Endometrium (tissue), 2 donors: ENCODE measurements around the gene API5.
"Not testable (repeated sequence)": the region's sequence is repeated elsewhere in the genome, so short reads cannot be mapped to it uniquely, and the experiment has no call there.

Experiments used
- FAIRE-seq: peaks from 2 replicates; lab custom pipeline; 2012; peaks lifted over from hg19 to GRCh38; lab: Jason Lieb, UNC
- donor health status: control.
- donor health status: control.

The API5 gene

DNA sequence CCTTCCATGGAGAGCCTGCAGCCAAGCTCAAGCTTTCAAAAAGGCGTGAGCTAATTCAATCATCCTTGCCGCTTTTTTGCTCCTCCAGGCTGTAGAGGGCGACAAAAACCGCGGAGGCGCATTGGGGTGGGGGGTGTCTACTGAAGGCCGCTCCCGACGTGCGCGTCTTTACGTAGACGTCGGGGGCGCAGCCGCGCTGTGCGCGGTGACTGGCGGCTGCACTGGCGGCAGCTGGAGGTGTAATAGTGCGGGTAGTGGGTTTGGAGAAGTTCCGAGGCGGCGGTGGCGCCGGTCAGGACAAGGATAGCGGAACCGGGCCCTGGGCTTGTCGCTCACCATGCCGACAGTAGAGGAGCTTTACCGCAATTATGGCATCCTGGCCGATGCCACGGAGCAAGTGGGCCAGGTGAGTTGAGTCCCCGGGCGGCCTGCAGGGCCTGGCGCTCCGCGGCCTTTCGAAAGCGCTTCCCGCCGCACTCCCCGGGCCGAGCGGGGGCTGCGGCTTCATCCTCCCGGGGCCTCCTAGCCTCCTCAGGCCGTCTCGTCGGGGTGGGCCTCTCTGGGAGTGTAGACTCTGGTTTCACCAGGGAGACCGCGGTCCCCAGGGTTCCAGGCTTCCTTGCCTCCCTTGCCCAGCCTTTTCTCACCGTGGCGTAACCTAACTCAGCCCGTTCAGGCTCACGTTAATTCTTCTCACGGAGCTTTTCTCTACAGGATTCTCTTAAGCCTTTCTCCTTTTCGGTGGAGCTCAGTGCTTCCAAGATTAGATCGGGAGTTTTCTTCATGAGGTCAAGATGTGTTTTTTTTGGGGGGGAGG is at the start of gene API5:
API5 (plus strand) TSS at position 206 of the 817 bp plus-strand sequence; CDS start at position 338, 132 bp downstream.
- peak; percentile 58 for FAIRE-seq

- FAIRE-seq, result no peak
Measured at GRCh38 chr11:43267856-43268580, 43.8 kb upstream of the API5 start.

DNA sequence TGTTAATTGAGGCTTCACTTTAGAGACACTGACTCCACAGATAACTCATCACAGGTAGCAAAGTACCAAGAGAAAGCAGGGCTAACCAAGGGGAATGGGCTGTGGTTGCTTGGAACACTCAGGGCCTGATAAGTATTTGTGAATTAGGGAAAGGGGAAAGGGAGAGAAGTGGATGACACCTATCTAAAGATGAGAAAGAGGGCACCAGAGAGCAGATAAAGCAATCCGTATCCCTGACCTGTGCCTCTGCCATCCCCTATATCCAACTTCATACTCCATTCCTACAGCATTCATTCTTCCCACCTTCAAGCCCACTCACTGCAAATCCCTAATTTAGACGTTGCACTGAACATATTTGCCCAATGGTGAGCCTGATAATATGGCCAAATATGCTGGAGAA is 43.0 kb upstream of the API5 start:
- no peak for FAIRE-seq

GRCh38 chr11:43269254-43269918 is 42.4 kb upstream of the API5 start:
- FAIRE-seq, result no peak

GRCh38 chr11:43270468-43270867 is 41.3 kb upstream of the API5 start:
- FAIRE-seq, result no peak

- no peak for FAIRE-seq
Measured at GRCh38 chr11:43278193-43278956, 33.4 kb upstream of the API5 start.

DNA sequence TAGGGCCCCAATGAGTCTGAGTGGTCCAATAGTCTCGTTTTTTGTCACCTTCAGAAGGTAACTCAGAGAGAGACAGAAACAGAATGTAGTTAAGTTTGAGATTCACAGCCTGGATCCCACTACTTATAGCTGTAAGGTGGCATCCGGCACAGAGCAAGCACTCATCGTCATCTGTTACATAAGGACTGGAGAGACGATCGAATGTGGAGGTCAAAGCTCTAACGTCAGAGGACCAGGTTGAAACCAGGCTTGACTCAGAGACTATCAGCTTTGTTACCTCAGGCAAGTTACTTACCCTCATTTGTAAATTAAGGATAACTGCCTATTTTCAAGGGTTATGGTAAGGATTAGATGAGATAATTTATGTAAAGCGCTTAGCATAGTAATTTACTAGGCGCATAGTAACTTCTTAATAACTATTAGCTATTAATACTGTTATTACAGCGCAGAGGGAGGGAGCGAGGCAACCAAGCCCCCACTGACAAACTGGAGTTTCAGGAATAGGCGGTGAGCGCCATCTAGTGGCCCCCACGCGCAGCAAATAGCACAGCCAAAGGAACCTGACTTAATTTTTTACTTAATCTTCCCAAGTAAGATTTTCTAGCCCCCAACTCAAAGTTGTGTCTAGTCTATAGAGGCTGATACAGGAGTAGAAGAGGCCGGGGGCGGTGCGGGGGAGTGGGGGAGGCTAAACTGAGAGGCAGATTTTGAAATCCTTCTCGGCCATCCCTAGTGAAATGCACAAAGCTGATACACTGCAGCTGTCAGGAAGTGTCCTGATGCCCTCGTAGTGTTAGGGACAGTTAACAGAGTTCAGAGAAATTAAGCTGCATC is 29.0 kb upstream of the API5 start:
- FAIRE-seq, result no peak

- FAIRE-seq, result no peak
Measured at GRCh38 chr11:43285826-43286225, 26.0 kb upstream of the API5 start.

DNA sequence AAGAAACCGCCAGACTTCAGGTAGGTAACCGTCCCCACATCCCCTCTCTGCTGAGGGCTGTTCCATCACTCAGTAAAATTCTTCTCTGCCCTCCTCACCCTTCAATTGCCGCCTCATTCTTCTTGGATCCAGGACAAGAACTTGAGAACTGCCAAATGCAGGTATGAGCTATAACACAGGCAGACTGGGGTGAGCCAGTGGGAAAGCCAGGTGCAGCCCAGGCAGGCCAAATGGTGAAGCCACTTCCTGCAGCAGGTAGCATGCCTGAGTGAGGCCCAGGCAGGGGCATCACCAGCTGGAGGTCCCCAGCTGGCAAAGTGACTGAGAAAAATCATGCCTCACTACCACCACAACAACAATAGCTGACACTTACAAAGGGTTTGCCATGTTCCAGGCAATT is 22.4 kb upstream of the API5 start:
- no peak for FAIRE-seq

- FAIRE-seq, result no peak
Measured at GRCh38 chr11:43298397-43298796, 13.4 kb upstream of the API5 start.

DNA sequence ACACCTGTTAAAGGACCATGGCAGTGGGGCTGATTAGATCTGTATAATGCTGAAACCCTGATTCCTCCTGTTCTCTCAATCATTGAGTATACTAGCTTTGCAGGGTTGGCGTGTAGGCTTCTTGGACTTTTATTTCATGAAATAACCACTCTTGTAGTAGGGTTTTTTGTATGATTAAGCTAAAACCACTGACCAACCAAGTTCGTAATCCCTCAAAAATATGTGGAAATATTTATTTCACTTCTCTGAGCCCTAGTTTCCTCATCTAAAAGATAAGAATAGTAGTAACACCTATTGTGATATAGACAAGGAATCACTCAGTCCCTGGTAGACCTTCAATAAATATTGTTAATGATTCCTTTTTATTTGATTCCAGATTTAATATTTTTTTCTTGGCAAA is 4.2 kb downstream of the API5 start:
- FAIRE-seq, result peak; percentile 23

DNA sequence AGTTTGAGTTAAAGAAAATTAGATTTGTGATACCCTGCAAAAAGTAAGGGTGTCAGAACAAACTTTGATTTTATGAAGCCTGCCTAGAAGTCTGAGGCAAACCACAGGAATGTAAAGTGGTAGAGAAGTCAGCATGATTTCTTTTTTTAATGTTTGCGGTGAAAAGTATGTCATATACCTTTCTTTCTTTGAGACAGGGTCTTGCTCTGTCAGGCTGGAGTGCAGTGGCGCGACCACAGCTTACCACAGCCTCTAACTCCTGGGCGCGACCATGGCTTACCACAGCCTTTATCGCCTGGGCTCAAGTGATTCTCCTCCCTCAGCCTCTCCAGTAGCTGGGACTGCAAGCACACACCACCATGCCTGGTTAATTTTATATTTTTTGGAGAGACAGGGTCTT is 4.7 kb downstream of the API5 start:
- no peak for FAIRE-seq

- FAIRE-seq, result no peak
Measured at GRCh38 chr11:43327987-43328386, 16.2 kb downstream of the API5 start.

- FAIRE-seq, result no peak
Measured at GRCh38 chr11:43328482-43328881, 16.7 kb downstream of the API5 start.

- FAIRE-seq, result no peak
Measured at GRCh38 chr11:43341159-43341558, 29.4 kb downstream of the API5 start.

DNA sequence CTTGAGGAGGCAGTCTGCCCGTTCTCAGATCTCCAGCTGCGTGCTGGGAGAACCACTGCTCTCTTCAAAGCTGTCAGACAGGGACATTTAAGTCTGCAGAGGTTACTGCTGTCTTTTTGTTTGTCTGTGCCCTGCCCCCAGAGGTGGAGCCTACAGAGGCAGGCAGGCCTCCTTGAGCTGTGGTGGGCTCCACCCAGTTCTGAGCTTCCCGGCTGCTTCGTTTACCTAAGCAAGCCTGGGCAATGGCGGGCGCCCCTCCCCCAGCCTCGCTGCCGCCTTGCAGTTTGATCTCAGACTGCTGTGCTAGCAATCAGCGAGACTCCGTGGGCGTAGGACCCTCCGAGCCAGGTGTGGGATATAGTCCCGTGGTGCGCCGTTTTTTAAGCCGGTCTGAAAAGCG is 39.6 kb downstream of the API5 start:
- not testable (repeated sequence) for FAIRE-seq

- no peak for FAIRE-seq
Measured at GRCh38 chr11:43354311-43354710, 42.5 kb downstream of the API5 start.

DNA sequence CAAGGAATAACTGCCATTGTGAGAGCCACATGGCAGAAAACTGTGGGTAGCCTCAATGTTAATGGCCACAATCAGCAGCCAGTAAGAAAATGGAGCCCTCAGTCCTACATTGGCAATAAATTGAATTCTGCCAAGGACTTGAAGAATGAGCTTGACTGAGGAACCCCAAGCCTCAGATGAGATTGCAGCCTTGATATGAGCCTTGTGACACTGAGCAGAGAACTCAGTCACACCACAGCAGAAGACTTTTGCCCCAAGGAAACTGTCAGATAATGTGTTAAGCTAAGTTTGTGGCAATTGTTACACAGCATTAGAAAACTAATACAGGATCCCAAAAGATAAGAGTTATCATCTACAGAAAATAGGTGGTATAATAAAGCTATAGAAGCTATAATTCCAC is 44.5 kb downstream of the API5 start:
- no peak for FAIRE-seq

GRCh38 chr11:43358279-43358800 is 46.5 kb downstream of the API5 start:
- no peak for FAIRE-seq

DNA sequence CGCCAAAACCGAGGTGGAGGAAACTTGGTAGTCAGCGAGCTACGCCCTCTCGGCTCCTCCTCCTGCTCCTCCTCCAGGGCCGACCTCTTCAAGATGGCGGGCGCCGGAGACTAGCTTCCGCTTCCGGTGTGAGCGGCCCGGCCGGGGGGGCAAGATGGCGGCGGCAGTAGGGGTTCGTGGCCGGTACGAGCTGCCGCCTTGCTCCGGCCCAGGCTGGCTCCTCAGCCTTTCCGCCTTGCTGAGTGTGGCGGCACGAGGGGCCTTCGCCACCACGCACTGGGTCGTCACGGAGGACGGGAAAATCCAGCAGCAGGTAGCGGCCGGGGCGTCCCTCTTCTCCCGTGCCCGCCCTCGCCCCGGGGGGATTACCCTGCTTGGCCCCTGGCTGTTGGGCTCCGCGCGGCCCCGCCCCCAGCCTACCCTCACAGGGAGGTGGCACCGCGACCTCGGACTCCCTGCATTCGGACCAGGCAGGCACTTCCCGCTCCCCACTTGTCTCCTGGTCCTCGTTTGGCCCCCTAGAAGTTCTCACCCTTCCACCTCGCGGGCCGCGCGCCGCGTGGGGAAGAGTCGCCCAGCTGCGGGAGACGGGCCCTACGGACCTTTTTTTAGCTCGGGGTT is 47.1 kb downstream of the API5 start, which contains the start of gene TTC17:
TTC17 (plus strand) TSS at position 120 of the 621 bp plus-strand sequence; CDS start at position 155, 35 bp downstream.
- peak; percentile 84 for FAIRE-seq
